ENCODE results near the gene CEP41.
"Not testable (repeated sequence)": the region's sequence is repeated elsewhere in the genome, so short reads cannot be mapped to it uniquely, and the experiment has no call there.

The CEP41 gene

DNA sequence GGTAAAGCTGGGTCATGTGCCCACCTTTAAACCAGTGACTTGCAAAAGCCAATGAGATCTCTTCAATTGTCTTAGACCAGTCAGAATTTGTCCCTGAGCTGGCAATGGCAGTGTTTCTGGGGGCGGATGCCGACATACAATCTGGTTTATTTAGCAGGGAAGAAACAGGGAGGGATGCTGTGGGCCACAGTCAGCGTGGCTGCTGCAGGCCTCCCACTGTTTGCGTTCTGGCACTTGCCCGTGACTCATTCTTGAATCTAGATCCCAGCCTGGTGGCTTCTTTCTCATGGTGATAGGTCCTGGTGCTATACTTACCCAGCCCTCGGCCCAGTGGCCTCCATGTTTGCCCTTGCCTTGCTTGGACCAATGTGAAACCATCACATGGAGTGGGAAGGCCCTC, 63.6 kb downstream of the CEP41 start:
- Histone ChIP-seq H3K4me2 (ENCODE audit: insufficient read depth, low read length, poor library complexity, severe bottlenecking) (no peak overlapping the region), H3K18ac (ENCODE audit: low read length) (no peak overlapping the region), H3K9ac (ENCODE audit: low read depth, low read length, poor library complexity) (no peak overlapping the region), H3K4me3 (ENCODE audit: low read length in 2 of 2) (no peak overlapping the region), H2BK5ac (ENCODE audit: low read length) (no peak overlapping the region), H3K4me1 (ENCODE audit: control insufficient read depth in 2 of 2, insufficient read depth in 1 of 2, low read depth in 1 of 2, low read length in 2 of 2) (peaks cover 21 to 24% of the 10 kb centered on the region in 2 donors), H3K4ac (ENCODE audit: low read length) (no peak overlapping the region), H3K9me3 (replicated peaks in 1 of 2; ENCODE audit: control insufficient read depth in 2 of 2, insufficient read depth in 1 of 2, low read depth in 1 of 2, low read length in 2 of 2) (peaks cover 5 to 13% of the 10 kb centered on the region in 2 donors), H3K27ac (replicated peaks; ENCODE audit: low read length) (no peak overlapping the region), H3K14ac (ENCODE audit: low read length) (no peak overlapping the region), H2AK5ac (ENCODE audit: low read depth, low read length) (no peak overlapping the region), H3K23ac (ENCODE audit: low read depth, low read length, poor library complexity) (no peak overlapping the region), H3K79me1 (ENCODE audit: low read depth, low read length) (no peaks in the 10 kb centered on the region), H2BK12ac (ENCODE audit: low read length) (no peak overlapping the region), H2BK15ac (ENCODE audit: low read length) (no peak overlapping the region), H2BK120ac (ENCODE audit: low read depth, low read length) (no peak overlapping the region), H4K8ac (ENCODE audit: low read depth, low read length) (no peak overlapping the region), H4K91ac (ENCODE audit: low read depth, low read length, poor library complexity) (no peak overlapping the region), H2AFZ (ENCODE audit: low read length) (no peak overlapping the region), H3K27me3 (ENCODE audit: control insufficient read depth in 3 of 3, insufficient read depth in 3 of 3, low read depth in 1 of 3, low read length in 3 of 3) (no peaks in the 10 kb centered on the region), H3K36me3 (replicated peaks in 1 of 2; ENCODE audit: control insufficient read depth in 2 of 2, insufficient read depth in 2 of 2, low read length in 2 of 2) (no peaks in the 10 kb centered on the region)
- no CpG with 5 or more reads among the region's 6 CpGs for WGBS, 2 donors (ENCODE audit: extremely low coverage in 2 of 2, insufficient read length in 2 of 2, insufficient replicate concordance in 1 of 2)
- no peak for DNase-seq (ENCODE audit: low spot score)

GRCh38 chr7:130376461-130376860, 64.4 kb downstream of the CEP41 start:
- not testable (repeated sequence) for H3K14ac ChIP-seq (ENCODE audit: low read length); H2AFZ ChIP-seq (ENCODE audit: low read length); H2AK5ac ChIP-seq (ENCODE audit: low read depth, low read length); H3K79me1 ChIP-seq (ENCODE audit: low read depth, low read length); DNase-seq (ENCODE audit: low spot score); H3K4me3 ChIP-seq (ENCODE audit: low read length in 2 of 2); H3K23ac ChIP-seq (ENCODE audit: low read depth, low read length, poor library complexity); H3K9ac ChIP-seq (ENCODE audit: low read depth, low read length, poor library complexity); H2BK15ac ChIP-seq (ENCODE audit: low read length); H2BK120ac ChIP-seq (ENCODE audit: low read depth, low read length); H3K36me3 ChIP-seq (replicated peaks in 1 of 2; ENCODE audit: control insufficient read depth in 2 of 2, insufficient read depth in 2 of 2, low read length in 2 of 2); H3K27me3 ChIP-seq (ENCODE audit: control insufficient read depth in 3 of 3, insufficient read depth in 3 of 3, low read depth in 1 of 3, low read length in 3 of 3); H2BK5ac ChIP-seq (ENCODE audit: low read length); H3K27ac ChIP-seq (replicated peaks; ENCODE audit: low read length); H3K4ac ChIP-seq (ENCODE audit: low read length); H4K8ac ChIP-seq (ENCODE audit: low read depth, low read length); H3K18ac ChIP-seq (ENCODE audit: low read length); H2BK12ac ChIP-seq (ENCODE audit: low read length); H4K91ac ChIP-seq (ENCODE audit: low read depth, low read length, poor library complexity); H3K4me2 ChIP-seq (ENCODE audit: insufficient read depth, low read length, poor library complexity, severe bottlenecking)
- peaks cover 7 to 13% of the 10 kb centered on the region in 2 donors for H3K9me3 ChIP-seq (replicated peaks in 1 of 2; ENCODE audit: control insufficient read depth in 2 of 2, insufficient read depth in 1 of 2, low read depth in 1 of 2, low read length in 2 of 2)
- no CpG with 5 or more reads among the region's 1 CpG for WGBS, 2 donors (ENCODE audit: extremely low coverage in 2 of 2, insufficient read length in 2 of 2, insufficient replicate concordance in 1 of 2)
- H3K4me1 ChIP-seq (ENCODE audit: control insufficient read depth in 2 of 2, insufficient read depth in 1 of 2, low read depth in 1 of 2, low read length in 2 of 2), result peaks cover 21 to 24% of the 10 kb centered on the region in 2 donors

GRCh38 chr7:130374507-130374906, 66.3 kb downstream of the CEP41 start:
- Histone ChIP-seq H3K79me1 (ENCODE audit: low read depth, low read length) (no peaks in the 10 kb centered on the region), H2BK5ac (ENCODE audit: low read length) (no peak overlapping the region), H3K23ac (ENCODE audit: low read depth, low read length, poor library complexity) (no peak overlapping the region), H4K8ac (ENCODE audit: low read depth, low read length) (no peak overlapping the region), H2AK5ac (ENCODE audit: low read depth, low read length) (peak overlapping the region; percentile 2), H2AFZ (ENCODE audit: low read length) (peak overlapping the region; percentile 87), H3K27ac (replicated peaks; ENCODE audit: low read length) (no peak overlapping the region), H3K4me1 (ENCODE audit: control insufficient read depth in 2 of 2, insufficient read depth in 1 of 2, low read depth in 1 of 2, low read length in 2 of 2) (peaks cover 7 to 12% of the 10 kb centered on the region in 2 donors), H3K4me3 (ENCODE audit: low read length in 2 of 2) (no peak overlapping the region), H3K4ac (ENCODE audit: low read length) (no peak overlapping the region), H3K18ac (ENCODE audit: low read length) (peak overlapping the region; percentile 44), H2BK15ac (ENCODE audit: low read length) (no peak overlapping the region), H3K36me3 (replicated peaks in 1 of 2; ENCODE audit: control insufficient read depth in 2 of 2, insufficient read depth in 2 of 2, low read length in 2 of 2) (no peaks in the 10 kb centered on the region), H3K4me2 (ENCODE audit: insufficient read depth, low read length, poor library complexity, severe bottlenecking) (no peak overlapping the region), H3K27me3 (ENCODE audit: control insufficient read depth in 3 of 3, insufficient read depth in 3 of 3, low read depth in 1 of 3, low read length in 3 of 3) (no peaks in the 10 kb centered on the region), H3K9ac (ENCODE audit: low read depth, low read length, poor library complexity) (no peak overlapping the region), H2BK120ac (ENCODE audit: low read depth, low read length) (peak overlapping the region; percentile 35), H3K9me3 (replicated peaks in 1 of 2; ENCODE audit: control insufficient read depth in 2 of 2, insufficient read depth in 1 of 2, low read depth in 1 of 2, low read length in 2 of 2) (peaks cover 7 to 17% of the 10 kb centered on the region in 2 donors), H3K14ac (ENCODE audit: low read length) (no peak overlapping the region), H4K91ac (ENCODE audit: low read depth, low read length, poor library complexity) (no peak overlapping the region), H2BK12ac (ENCODE audit: low read length) (peak overlapping the region; percentile 25)
- WGBS, 2 donors (ENCODE audit: extremely low coverage in 2 of 2, insufficient read length in 2 of 2, insufficient replicate concordance in 1 of 2), result no CpG with 5 or more reads among the region's 6 CpGs
- DNase-seq (ENCODE audit: low spot score), result no peak

GRCh38 chr7:130372402-130373165, 68.2 kb downstream of the CEP41 start:
- Histone ChIP-seq H2BK15ac (ENCODE audit: low read length) (peak overlapping the region; percentile 22), H3K4me1 (ENCODE audit: control insufficient read depth in 2 of 2, insufficient read depth in 1 of 2, low read depth in 1 of 2, low read length in 2 of 2) (peaks cover 7 to 16% of the 10 kb centered on the region in 2 donors), H3K14ac (ENCODE audit: low read length) (no peak overlapping the region), H2AFZ (ENCODE audit: low read length) (peak overlapping the region; percentile 87), H2BK12ac (ENCODE audit: low read length) (peak overlapping the region; percentile 79), H3K36me3 (replicated peaks in 1 of 2; ENCODE audit: control insufficient read depth in 2 of 2, insufficient read depth in 2 of 2, low read length in 2 of 2) (no peaks in the 10 kb centered on the region), H3K79me1 (ENCODE audit: low read depth, low read length) (no peaks in the 10 kb centered on the region), H2AK5ac (ENCODE audit: low read depth, low read length) (peak overlapping the region; percentile 56), H2BK120ac (ENCODE audit: low read depth, low read length) (no peak overlapping the region), H3K9me3 (replicated peaks in 1 of 2; ENCODE audit: control insufficient read depth in 2 of 2, insufficient read depth in 1 of 2, low read depth in 1 of 2, low read length in 2 of 2) (peaks cover 7 to 16% of the 10 kb centered on the region in 2 donors), H3K4me2 (ENCODE audit: insufficient read depth, low read length, poor library complexity, severe bottlenecking) (no peak overlapping the region), H3K27ac (replicated peaks; ENCODE audit: low read length) (no peak overlapping the region), H3K9ac (ENCODE audit: low read depth, low read length, poor library complexity) (no peak overlapping the region), H4K8ac (ENCODE audit: low read depth, low read length) (no peak overlapping the region), H2BK5ac (ENCODE audit: low read length) (peak overlapping the region; percentile 54), H4K91ac (ENCODE audit: low read depth, low read length, poor library complexity) (peak overlapping the region; percentile 35), H3K23ac (ENCODE audit: low read depth, low read length, poor library complexity) (no peak overlapping the region), H3K18ac (ENCODE audit: low read length) (peak overlapping the region; percentile 76), H3K27me3 (ENCODE audit: control insufficient read depth in 3 of 3, insufficient read depth in 3 of 3, low read depth in 1 of 3, low read length in 3 of 3) (no peaks in the 10 kb centered on the region), H3K4me3 (ENCODE audit: low read length in 2 of 2) (no peak overlapping the region), H3K4ac (ENCODE audit: low read length) (no peak overlapping the region)
- no CpG with 5 or more reads among the region's 11 CpGs for WGBS, 2 donors (ENCODE audit: extremely low coverage in 2 of 2, insufficient read length in 2 of 2, insufficient replicate concordance in 1 of 2)
- DNase-seq (ENCODE audit: low spot score), result no peak
